ENCODE measurements around the gene CUTA.

The CUTA gene

DNA sequence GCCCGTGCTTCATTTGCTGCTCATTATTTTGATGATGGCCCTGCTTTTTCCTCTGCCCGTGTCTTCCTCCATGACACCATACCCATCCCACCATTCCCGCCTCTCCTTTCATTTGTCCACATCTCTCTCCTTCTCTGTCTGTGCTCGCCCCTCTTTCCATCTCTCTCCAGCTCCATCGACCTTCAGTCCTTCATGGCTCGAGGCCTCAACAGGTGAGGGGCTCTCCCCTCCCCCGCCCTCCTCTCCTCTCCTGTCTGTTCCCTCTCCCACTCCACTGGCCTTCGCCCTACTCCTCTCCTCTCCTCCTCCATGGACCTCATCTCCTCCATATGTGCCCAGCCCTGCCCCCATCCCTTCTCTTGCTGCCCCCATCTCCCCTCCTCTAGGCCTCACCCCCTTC is 24.4 kb upstream of the CUTA start:
- TF ChIP-seq POLR2AphosphoS5 (IDR thresholded peaks at IDR 0.05; ENCODE audit: borderline replicate concordance, low read depth, low read length) (no peak), FOXP2 (optimal IDR thresholded peaks at IDR 0.05; ENCODE audit: control extremely low read depth, extremely low read length, insufficient read depth) (no peak), EZH2 (IDR thresholded peaks at IDR 0.05) (no peak)
- Histone ChIP-seq H3K36me3 (ENCODE audit: insufficient read depth, low read length) (peaks cover 18% of the 10 kb centered on the region; the same call in 1 of the 2 replicates), H3K4me3 (no peak overlapping the region), H3K27ac (no peak overlapping the region), H3K9me3 (ENCODE audit: low read depth, low read length) (no peaks in the 10 kb centered on the region), H3K9ac (ENCODE audit: insufficient read length) (no peak overlapping the region)
- no peak for DNase-seq (ENCODE audit: low read depth, low spot score)

DNA sequence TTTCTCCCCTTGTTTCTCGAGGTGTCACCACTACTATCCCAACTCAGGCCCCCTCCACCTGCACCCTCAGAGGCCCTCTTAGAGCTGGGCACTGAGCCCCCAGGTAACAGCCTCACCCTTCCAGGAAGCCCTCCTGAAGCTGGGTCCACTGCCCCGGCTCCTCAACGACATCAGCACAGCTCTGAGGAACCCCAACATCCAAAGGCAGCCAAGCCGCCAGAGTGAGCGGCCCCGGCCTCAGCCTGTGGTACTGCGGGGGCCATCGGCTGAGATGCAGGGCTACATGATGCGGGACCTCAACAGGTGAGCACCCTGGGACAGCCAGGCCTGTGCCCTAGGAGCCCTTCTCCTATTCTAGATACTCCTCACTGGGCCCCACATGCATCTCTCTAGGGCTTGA is 23.6 kb upstream of the CUTA start:
- Histone ChIP-seq H3K9ac (ENCODE audit: insufficient read length) (no peak overlapping the region), H3K27ac (no peak overlapping the region), H3K36me3 (ENCODE audit: insufficient read depth, low read length) (peaks cover 24% of the 10 kb centered on the region; the same call in 1 of the 2 replicates), H3K4me3 (no peak overlapping the region), H3K9me3 (ENCODE audit: low read depth, low read length) (no peaks in the 10 kb centered on the region)
- DNase-seq (ENCODE audit: low read depth, low spot score) = no peak
- no peak for TF ChIP-seq FOXP2 (optimal IDR thresholded peaks at IDR 0.05; ENCODE audit: control extremely low read depth, extremely low read length, insufficient read depth)
- no peak for TF ChIP-seq POLR2AphosphoS5 (IDR thresholded peaks at IDR 0.05; ENCODE audit: borderline replicate concordance, low read depth, low read length)
- TF ChIP-seq EZH2 (IDR thresholded peaks at IDR 0.05) = no peak

DNA sequence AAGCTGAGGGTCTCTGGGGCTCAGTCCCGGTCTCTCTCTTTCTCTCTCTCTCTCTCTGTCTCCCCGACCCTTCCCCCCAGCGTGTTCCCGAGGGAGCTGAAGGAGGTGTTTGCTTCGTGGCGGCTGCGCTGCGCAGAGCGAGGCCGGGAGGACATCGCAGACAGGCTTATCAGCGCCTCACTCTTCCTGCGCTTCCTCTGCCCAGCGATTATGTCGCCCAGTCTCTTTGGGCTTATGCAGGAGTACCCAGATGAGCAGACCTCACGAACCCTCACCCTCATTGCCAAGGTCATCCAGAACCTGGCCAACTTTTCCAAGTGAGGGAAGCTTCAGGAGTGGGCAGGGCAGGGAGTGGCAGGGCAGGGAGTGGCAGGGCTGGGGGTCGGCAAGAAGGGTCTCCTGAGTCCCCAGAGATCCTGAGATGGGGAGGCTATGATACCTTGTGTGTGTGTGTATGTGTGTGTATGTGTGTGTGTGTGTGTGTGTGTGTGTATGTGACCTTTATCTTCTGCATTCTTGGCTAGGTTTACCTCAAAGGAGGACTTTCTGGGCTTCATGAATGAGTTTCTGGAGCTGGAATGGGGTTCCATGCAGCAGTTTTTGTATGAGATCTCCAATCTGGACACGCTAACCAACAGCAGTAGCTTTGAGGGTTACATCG is 22.9 kb upstream of the CUTA start:
- Histone ChIP-seq H3K27ac (no peak overlapping the region), H3K4me3 (no peak overlapping the region), H3K9me3 (ENCODE audit: low read depth, low read length) (no peaks in the 10 kb centered on the region), H3K36me3 (ENCODE audit: insufficient read depth, low read length) (peaks cover 26% of the 10 kb centered on the region; the same call in 1 of the 2 replicates), H3K9ac (ENCODE audit: insufficient read length) (no peak overlapping the region)
- TF ChIP-seq POLR2AphosphoS5 (IDR thresholded peaks at IDR 0.05; ENCODE audit: borderline replicate concordance, low read depth, low read length) (no peak), FOXP2 (optimal IDR thresholded peaks at IDR 0.05; ENCODE audit: control extremely low read depth, extremely low read length, insufficient read depth) (no peak)
- DNase-seq (ENCODE audit: low read depth, low spot score) = no peak

DNA sequence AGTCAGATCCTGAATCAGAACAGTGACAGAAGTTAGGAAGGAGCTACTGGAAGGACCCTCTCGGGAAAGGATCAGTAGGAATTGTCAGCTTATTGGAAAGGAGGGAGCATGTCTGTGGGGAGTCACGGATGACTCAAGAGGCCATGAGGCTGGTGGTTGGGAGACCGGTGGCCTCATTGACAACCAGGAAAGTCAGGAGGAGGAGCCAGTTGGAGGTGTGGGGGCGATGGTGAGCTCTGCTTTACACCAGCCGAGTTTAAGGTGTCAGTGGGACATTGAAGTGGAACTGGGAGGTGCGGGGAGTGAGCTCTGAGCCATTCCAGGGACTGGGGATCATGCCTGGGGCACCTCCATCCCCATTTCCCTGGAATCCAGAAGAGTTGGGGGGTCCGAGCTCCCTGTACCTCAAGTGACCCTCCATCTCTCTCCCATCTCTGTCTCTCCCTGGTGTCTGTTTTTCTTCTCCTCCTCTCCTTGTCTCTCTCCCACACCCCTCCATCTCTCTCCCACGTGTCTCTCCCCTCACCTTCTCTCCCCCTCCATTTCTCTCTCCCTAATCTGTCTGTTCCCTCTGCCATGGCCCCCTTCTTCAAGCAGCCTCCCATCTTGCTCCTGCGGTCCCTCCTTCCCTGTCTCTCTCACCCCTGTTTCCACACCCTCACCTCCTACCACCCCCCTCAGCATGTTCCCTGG is 22.2 kb upstream of the CUTA start:
- Histone ChIP-seq H3K36me3 (ENCODE audit: insufficient read depth, low read length) (peaks cover 26% of the 10 kb centered on the region; the same call in 1 of the 2 replicates), H3K9me3 (ENCODE audit: low read depth, low read length) (no peaks in the 10 kb centered on the region), H3K4me3 (no peak overlapping the region), H3K27ac (no peak overlapping the region), H3K9ac (ENCODE audit: insufficient read length) (no peak overlapping the region)
- TF ChIP-seq POLR2AphosphoS5 (IDR thresholded peaks at IDR 0.05; ENCODE audit: borderline replicate concordance, low read depth, low read length) (no peak), FOXP2 (optimal IDR thresholded peaks at IDR 0.05; ENCODE audit: control extremely low read depth, extremely low read length, insufficient read depth) (no peak), EZH2 (IDR thresholded peaks at IDR 0.05) (no peak)
- no peak for DNase-seq (ENCODE audit: low read depth, low spot score)

DNA sequence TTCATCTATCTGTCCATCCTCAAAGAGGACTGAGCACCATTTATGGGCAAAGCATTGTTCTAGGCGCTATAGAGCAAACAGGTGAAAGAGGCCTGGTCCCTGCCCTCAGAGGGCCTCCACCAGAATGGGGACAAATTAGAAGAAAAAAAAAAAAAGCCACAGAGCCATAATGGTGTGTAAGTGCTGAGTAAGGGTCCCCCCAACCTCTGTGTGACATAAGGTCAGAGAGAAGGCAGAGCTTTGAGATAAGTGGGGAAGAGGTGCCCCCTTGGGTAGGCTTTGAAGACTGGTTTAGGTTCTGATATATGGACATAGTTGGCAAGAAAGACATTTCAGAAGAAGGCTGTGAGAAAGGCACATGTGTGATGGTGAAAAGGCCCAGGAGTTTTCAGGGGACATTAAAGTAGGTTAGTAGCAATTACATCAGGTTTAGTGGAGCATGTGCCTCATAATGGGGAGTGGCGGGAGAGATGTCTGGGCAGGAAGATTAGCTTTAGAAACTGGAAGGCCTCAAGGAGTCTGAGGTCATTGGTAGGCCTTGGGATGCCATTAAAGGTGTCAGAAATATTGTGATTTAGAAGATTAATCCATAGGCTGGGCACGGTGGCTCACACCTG is 21.2 kb upstream of the CUTA start:
- Histone ChIP-seq H3K36me3 (ENCODE audit: insufficient read depth, low read length) (peaks cover 26% of the 10 kb centered on the region; the same call in 1 of the 2 replicates), H3K9ac (ENCODE audit: insufficient read length) (no peak overlapping the region), H3K27ac (no peak overlapping the region), H3K4me3 (no peak overlapping the region), H3K9me3 (ENCODE audit: low read depth, low read length) (no peaks in the 10 kb centered on the region)
- DNase-seq (ENCODE audit: low read depth, low spot score) = no peak
- TF ChIP-seq POLR2AphosphoS5 (IDR thresholded peaks at IDR 0.05; ENCODE audit: borderline replicate concordance, low read depth, low read length) (no peak), EZH2 (IDR thresholded peaks at IDR 0.05) (no peak), FOXP2 (optimal IDR thresholded peaks at IDR 0.05; ENCODE audit: control extremely low read depth, extremely low read length, insufficient read depth) (no peak)

DNA sequence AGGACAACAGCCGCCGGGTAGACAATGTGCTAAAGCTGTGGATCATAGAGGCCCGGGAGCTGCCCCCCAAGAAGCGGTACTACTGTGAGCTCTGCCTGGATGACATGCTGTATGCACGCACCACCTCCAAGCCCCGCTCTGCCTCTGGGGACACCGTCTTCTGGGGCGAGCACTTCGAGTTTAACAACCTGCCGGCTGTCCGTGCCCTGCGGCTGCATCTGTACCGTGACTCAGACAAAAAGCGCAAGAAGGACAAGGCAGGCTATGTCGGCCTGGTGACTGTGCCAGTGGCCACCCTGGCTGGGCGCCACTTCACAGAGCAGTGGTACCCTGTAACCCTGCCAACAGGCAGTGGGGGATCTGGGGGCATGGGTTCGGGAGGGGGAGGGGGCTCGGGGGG is 19.8 kb upstream of the CUTA start:
- no peak for DNase-seq (ENCODE audit: low read depth, low spot score)
- Histone ChIP-seq H3K9me3 (ENCODE audit: low read depth, low read length) (no peaks in the 10 kb centered on the region), H3K36me3 (ENCODE audit: insufficient read depth, low read length) (peaks cover 20% of the 10 kb centered on the region; the same call in 1 of the 2 replicates), H3K4me3 (no peak overlapping the region), H3K9ac (ENCODE audit: insufficient read length) (no peak overlapping the region), H3K27ac (no peak overlapping the region)
- TF ChIP-seq EZH2 (IDR thresholded peaks at IDR 0.05) (no peak), FOXP2 (optimal IDR thresholded peaks at IDR 0.05; ENCODE audit: control extremely low read depth, extremely low read length, insufficient read depth) (no peak), POLR2AphosphoS5 (IDR thresholded peaks at IDR 0.05; ENCODE audit: borderline replicate concordance, low read depth, low read length) (no peak)

DNA sequence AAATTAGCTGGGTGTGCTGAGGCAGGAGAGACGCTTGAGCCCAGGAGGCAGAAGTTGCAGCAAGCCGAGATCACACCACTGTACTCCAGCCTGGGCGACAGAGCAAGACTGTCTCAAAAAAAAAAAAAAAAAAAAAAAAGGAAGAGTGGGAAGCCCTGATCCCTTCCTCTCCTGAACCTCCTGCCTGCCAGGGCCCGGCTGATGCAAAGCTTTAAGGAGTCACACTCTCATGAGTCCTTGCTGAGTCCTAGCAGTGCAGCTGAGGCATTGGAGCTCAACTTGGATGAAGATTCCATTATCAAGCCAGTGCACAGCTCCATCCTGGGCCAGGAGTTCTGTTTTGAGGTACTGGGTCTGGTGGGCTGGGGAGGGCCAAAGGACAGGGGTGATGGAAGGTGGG is 17.1 kb upstream of the CUTA start:
- H3K36me3 ChIP-seq (ENCODE audit: insufficient read depth, low read length) = peaks cover 19% of the 10 kb centered on the region; the same call in 1 of the 2 replicates
- TF ChIP-seq POLR2AphosphoS5 (IDR thresholded peaks at IDR 0.05; ENCODE audit: borderline replicate concordance, low read depth, low read length) (no peak), EZH2 (IDR thresholded peaks at IDR 0.05) (no peak), FOXP2 (optimal IDR thresholded peaks at IDR 0.05; ENCODE audit: control extremely low read depth, extremely low read length, insufficient read depth) (no peak)
- H3K9ac ChIP-seq (ENCODE audit: insufficient read length) = no peak overlapping the region

DNA sequence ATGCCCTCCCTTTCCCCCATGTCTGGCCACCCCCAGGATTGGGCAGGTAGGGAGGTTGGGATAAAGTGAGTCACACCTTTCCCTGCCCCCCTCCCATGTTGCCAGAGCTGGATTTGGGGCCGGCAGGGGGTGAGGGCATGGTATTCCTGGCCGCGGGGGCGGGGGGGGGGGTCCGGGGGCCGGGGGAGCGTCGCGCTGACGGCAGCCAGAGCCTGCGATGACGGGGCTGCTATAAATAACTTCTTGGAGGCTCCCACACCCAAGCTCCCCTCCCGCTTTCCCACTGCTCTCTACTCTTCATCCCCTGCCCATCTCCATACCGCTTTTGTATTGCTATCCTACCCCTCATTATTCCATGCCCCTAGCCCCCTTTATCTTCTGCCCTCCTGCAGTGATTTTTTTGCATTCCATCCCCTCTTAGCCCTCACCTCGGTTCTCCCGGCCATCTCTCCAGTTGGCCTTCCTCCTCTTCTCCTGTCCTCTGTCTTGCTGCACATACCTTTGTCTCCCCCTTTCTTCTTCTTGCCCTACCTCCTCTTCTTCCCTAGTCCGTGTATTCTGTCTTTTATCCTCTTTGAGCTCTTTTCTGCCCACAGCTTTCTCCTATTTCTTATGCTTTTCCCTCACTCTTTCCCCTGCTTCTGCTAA is 15.8 kb upstream of the CUTA start:
- no peak overlapping the region for H3K27ac ChIP-seq

More for the DNA sequence above, 17.1 kb upstream of the CUTA start:
- no peaks in the 10 kb centered on the region for H3K9me3 ChIP-seq (ENCODE audit: low read depth, low read length)
- no peak overlapping the region for H3K4me3 ChIP-seq
- no peak for DNase-seq (ENCODE audit: low read depth, low spot score)
- no peak overlapping the region for H3K27ac ChIP-seq

More for the DNA sequence above, 15.8 kb upstream of the CUTA start:
- DNase-seq (ENCODE audit: low read depth, low spot score) = no peak
- no peak overlapping the region for H3K9ac ChIP-seq (ENCODE audit: insufficient read length)
- H3K4me3 ChIP-seq = no peak overlapping the region
- no peaks in the 10 kb centered on the region for H3K9me3 ChIP-seq (ENCODE audit: low read depth, low read length)
- TF ChIP-seq POLR2AphosphoS5 (IDR thresholded peaks at IDR 0.05; ENCODE audit: borderline replicate concordance, low read depth, low read length) = no peak
- no peak for TF ChIP-seq EZH2 (IDR thresholded peaks at IDR 0.05)
- TF ChIP-seq FOXP2 (optimal IDR thresholded peaks at IDR 0.05; ENCODE audit: control extremely low read depth, extremely low read length, insufficient read depth) = no peak
- peaks cover 18% of the 10 kb centered on the region; the same call in 1 of the 2 replicates for H3K36me3 ChIP-seq (ENCODE audit: insufficient read depth, low read length)

Data from SK-N-MC (cell line).